ENCODE data around the gene SH2D7.

The SH2D7 gene

DNA sequence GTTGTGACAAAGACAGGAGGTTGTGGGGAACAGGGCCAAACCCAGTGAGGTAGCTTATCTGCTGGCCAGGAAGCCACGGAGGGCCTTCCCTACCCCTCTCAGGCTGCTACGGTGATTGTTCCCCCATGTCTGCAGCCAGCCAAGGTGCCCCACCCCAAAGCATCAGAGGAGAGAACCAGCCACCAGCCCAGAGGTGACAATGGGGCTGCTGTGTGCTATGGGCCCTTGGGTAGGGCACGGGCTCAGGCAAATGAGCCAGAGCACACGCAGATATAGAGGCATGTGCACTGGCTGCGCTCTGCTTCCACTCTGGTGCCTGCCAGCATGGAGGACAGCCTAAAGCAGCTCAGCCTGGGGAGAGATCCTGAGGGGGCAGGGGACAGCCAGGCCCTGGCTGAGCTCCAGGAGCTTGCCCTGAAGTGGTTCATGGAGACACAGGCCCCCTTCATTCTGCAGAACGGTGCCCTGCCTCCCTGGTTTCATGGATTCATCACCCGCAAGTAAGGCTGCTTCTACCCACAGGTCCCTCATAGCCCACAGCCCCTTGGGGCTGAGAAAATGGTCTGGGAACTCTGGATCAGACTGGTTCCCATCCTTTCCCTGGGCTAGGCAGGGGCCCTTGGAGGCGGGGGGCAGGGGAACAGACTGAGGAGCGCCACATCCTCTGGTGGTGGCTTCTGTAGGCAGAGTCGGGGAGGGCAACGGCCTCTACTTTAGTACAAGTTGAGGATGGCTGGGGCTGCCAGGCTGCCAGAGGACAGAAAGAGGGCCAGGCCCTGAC is at the start of gene SH2D7:
Gene SH2D7 (plus strand): TSS at position 301 of the 781 bp plus-strand sequence. CDS start 24 bp downstream, at position 325.
- DNase-seq (ENCODE audit: low read depth), result no peak

DNA sequence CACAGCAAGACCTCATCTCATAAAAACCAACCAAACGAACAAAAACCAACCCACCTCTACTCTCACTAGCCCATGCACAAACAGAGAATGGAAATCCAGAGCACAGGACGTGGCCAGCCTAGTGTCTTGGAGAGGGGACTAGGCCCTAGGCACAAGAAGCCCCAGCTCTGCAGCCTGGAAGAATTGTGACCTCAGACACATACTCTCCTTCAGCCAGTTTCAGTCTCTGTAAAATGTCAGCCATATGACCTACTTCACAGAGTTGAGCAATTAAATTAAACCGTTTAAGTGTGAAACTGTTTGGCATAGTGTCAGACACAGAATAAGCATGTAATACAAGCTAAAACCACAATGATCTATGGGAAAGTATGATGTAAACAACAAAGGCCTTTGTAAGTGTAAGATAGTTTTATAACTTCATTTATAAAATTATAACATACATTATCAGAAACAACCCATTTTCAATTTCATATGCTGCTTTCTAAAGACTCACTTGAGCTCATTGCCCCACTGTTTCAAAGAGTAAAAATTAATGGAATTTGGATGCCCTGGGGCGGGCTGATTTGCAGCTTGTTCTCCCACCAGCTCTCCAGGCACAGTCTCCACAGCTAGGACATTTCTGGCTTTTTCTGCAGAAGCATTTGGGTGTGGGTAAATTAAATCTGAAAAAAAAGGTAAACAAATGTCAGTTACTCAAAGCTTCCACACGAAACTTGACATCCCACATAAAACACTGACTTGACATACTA is 47.8 kb upstream of the SH2D7 start:
- DNase-seq (ENCODE audit: low read depth), result no peak

- no peak for DNase-seq (ENCODE audit: low read depth)
Observed at GRCh38 chr15:78045189-78045588, 47.2 kb upstream of the SH2D7 start.

GRCh38 chr15:78046796-78047341 is 45.5 kb upstream of the SH2D7 start:
- no peak for DNase-seq (ENCODE audit: low read depth)

- DNase-seq (ENCODE audit: low read depth), result no peak
Observed at GRCh38 chr15:78047761-78048627, 44.4 kb upstream of the SH2D7 start.

- no peak for DNase-seq (ENCODE audit: low read depth)
Observed at GRCh38 chr15:78048628-78048920, 43.8 kb upstream of the SH2D7 start.

GRCh38 chr15:78049691-78050440 is 42.5 kb upstream of the SH2D7 start:
- no peak for DNase-seq (ENCODE audit: low read depth)

DNA sequence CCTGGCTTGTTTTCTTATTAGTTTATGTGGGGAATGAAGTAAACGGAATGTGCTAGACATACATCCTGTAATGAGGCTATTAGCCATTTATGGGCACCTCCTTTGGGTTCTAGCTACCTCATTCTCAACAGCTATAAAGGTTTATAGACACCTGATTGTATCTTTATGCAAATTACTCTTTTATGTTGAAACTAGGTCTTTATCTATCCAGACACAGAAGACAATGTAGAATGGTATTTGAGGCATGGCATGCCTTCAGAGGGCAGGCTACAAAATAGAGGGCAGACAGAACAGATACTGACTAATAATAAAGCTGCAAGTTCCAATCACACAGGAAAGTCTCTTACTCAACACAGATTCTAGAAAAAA is 41.9 kb upstream of the SH2D7 start:
- no peak for DNase-seq (ENCODE audit: low read depth)

- no peak for DNase-seq (ENCODE audit: low read depth)
Observed at GRCh38 chr15:78050826-78051225, 41.5 kb upstream of the SH2D7 start.

DNA sequence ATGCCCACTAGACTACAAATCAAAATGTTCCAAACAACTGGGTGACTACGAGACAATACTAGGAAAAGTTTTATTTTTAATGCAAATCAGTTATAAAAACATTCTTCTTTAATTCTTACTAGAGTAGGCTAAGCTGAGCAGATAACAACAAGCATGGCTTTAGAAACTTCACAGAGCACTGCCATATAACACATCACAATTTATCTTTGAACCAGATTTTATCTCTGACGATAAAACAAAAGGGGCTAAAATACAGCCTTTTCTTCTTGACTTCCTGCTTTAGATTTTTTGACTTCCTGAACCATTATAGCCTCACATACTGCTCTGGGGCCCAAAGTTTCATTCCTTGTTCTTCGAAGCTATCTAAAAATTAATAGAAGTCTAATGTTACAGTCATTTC is 40.8 kb upstream of the SH2D7 start:
- no peak for DNase-seq (ENCODE audit: low read depth)

GRCh38 chr15:78052001-78052401 is 40.4 kb upstream of the SH2D7 start:
- no peak for DNase-seq (ENCODE audit: low read depth)

DNA sequence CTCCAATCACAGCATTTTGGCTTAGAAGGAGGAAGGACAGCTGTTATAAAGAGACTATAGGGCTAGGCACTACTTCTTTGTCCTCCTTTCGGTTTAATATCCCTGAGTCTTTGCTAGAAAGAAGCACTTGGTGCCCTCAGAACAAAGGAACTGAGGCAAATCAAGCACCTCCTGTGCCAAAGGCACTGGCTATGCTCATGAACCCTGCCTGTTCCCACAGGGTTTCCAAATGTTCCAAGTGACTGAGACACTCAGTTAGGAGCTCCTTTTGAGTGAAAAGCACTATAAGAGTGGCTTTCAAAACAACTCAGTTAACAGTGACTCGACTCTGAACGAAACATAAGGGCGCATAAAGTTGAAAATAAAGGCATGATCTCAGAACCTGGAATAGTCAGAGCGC is 39.8 kb upstream of the SH2D7 start:
- no peak for DNase-seq (ENCODE audit: low read depth)

DNA sequence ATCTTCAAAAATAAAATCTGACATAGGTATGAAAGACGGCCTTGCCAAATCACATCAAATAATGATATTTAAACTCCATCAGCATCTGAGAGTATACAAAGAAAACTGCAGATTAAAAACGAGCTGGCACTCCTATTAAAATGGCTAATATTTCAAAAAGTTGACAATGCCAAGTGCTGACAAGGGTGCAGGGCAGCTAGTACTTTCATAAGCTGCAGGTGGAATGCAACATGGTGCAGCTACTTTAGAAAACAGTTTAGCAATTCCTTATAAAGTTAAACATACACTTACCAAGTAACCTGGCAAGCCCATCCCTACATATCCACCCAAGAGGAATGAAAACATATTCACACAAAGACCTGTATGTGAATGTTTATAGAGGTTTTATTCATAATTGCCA is 37.8 kb upstream of the SH2D7 start:
- DNase-seq (ENCODE audit: low read depth), result no peak

- DNase-seq (ENCODE audit: low read depth), result no peak
Observed at GRCh38 chr15:78054966-78055365, 37.4 kb upstream of the SH2D7 start.

DNA sequence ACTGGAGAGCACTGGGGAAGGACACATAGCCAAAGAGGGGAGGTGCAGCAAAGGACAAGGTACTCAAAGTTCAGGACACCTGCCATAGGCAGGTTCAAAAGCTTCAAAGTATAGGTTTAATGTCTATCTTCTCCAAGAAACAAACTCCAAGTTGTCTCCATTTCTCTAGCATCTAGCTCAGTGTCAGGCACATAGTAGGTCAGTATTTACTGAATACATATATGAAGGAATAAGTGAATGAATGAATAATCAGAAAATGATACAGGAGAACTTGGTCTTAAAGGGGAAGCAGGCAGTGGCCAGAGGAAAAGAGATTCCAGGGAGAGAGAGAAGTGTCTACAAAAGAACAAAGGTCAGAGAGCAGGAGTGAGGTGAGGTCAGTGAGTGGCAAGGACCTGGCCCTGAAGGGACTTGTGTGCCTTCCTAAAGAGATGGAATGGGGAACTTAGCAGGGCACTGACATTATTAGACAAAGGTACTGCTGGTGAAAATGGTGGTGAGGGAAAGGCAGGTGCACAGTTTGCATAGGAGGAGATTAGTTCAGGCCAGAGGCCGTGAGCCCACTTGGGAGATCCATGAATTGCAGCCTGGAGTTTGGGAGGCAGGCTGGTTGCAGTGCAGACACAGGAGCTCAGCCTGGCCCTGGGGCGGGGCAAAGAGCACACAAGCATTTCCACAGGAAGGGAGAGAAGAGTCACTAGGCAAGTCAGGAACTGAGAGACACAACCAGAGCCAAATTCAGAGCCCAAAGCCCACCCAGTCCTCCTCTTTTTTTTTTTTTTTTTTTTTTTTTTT is 36.2 kb upstream of the SH2D7 start:
- no peak for DNase-seq (ENCODE audit: low read depth)

GRCh38 chr15:78056714-78057269 is 35.6 kb upstream of the SH2D7 start:
- no peak for DNase-seq (ENCODE audit: low read depth)

DNA sequence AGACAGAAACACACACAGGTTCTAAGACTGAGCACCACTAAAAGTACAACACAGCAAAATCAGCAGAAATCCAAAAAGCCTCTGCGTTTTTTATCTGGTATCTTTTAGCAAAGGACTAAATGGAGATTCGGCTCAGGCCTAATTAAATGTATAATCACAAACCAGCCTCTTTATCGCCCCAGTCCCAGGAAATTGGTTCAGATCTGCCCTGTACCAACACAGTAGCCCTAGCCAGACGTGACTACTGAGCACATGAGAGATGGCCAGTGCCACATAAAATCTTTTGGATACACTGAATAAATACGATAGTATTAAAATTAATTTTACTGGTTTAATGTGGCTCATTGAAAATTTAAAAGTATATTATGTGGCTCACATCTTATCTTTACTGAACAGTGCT is 34.6 kb upstream of the SH2D7 start:
- no peak for DNase-seq (ENCODE audit: low read depth)

DNA sequence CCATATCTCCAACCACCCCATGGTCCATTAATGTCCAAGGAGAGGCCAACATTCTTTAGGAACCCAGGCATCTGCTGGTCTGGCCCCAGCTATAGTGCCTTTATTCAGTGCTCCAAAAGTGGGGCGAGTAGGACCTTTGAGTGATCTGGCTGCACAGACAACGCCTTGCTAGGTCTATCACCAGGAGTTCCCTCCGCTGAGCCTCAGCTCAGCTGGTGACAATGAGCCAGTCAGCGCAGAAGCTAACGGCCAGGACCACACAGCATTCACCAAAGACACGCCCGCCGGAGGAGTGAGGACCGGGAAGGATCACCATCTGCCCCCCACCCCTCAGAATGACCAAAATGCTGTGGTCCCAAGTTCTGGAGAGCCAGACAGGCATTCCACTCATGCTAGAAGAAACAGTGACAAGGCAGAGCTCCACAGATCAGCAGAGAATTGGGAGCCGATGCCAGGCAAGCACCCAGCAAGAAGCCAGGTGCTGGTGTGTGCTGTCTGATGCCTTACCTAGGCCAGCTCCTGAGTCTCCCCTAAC is 33.9 kb upstream of the SH2D7 start:
- DNase-seq (ENCODE audit: low read depth), result no peak

DNA sequence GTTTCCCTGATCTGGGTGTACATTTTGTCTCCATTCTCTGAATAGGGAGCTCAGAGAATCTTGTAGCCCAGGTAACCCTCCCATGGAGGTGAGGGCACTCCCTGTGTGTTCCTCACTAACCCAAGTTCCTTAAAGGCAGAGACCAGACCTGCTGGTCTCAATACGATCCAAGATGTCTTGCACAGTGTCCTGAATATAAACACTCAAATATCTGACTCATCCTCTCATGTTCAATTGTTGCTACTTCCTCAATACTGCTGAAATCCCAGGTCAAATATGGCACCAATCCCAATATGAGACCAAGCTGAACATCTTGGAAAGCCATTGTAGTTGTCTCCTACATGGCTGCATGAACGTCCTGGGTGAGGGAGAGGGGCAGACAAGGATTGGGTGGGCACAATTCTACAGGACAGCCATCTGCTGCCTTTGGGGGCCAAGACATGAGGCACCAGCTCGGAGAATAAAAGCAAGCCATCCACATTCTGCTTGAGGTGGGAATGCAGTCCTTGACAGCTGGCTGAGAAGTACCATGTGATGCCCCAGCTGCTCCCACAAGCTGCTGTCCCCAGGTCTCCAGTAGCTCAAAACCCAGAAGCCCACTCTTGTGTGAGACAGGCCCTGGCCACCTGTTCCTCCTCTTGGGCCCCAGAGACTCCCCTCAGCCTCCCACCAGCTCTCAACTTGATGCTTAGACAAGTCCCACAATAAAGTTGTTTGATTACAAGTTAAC is 33.1 kb upstream of the SH2D7 start:
- no peak for DNase-seq (ENCODE audit: low read depth)

GRCh38 chr15:78060232-78060631 is 32.1 kb upstream of the SH2D7 start:
- DNase-seq (ENCODE audit: low read depth), result no peak

Measured in stimulated activated CD8-positive, alpha-beta memory T cell treated with anti-CD3 and anti-CD28 coated beads, Interleukin-15, amount 100 ng/mL, for 24 hours (primary cell).